ENCODE results near the gene MCC.

DNA sequence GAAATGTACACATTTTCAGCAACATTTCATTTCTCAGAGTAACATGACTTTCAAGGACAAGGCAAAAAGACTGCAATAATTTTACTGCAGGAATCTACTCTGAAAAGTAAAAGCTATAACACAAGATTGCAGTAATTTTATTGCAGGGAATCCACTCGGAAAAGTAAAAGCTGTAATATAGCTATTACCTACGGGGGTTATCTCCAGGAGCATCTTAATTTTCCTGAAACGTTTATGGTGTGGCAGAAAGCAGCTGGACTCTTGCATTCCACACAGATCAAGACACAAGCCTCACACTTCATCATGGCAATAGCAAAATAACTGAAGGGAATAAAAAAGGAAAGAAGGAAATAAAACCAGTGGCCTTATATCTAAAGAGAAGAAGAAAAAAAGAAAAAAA lies 224.7 kb downstream of the MCC start:
- TF ChIP-seq, protein P1, sequence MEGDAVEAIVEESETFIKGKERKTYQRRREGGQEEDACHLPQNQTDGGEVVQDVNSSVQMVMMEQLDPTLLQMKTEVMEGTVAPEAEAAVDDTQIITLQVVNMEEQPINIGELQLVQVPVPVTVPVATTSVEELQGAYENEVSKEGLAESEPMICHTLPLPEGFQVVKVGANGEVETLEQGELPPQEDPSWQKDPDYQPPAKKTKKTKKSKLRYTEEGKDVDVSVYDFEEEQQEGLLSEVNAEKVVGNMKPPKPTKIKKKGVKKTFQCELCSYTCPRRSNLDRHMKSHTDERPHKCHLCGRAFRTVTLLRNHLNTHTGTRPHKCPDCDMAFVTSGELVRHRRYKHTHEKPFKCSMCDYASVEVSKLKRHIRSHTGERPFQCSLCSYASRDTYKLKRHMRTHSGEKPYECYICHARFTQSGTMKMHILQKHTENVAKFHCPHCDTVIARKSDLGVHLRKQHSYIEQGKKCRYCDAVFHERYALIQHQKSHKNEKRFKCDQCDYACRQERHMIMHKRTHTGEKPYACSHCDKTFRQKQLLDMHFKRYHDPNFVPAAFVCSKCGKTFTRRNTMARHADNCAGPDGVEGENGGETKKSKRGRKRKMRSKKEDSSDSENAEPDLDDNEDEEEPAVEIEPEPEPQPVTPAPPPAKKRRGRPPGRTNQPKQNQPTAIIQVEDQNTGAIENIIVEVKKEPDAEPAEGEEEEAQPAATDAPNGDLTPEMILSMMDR (conservative IDR thresholded peaks at IDR 0.05) = no peak
- TF ChIP-seq ZFX (IDR thresholded peaks at IDR 0.05) = no peak
